ENCODE measurements around the gene TRAPPC5.

Gene TRAPPC5

GRCh38 chr19:7699417-7700401, 19.1 kb downstream of the TRAPPC5 start:
- no peak overlapping the region for H3K4me3 ChIP-seq (ENCODE audit: low read depth, low read length)
- no peak for DNase-seq
- no peaks in the 10 kb centered on the region for H3K9me3 ChIP-seq
- TF ChIP-seq CTCF (IDR thresholded peaks at IDR 0.05; ENCODE audit: low read depth, low read length) = no peak
- H3K27me3 ChIP-seq = peaks cover 24% of the 10 kb centered on the region
- H3K36me3 ChIP-seq = no peaks in the 10 kb centered on the region
- H3K4me1 ChIP-seq = no peaks in the 10 kb centered on the region

GRCh38 chr19:7701049-7701653, 20.5 kb downstream of the TRAPPC5 start:
- no peaks in the 10 kb centered on the region for H3K9me3 ChIP-seq
- H3K4me1 ChIP-seq = no peaks in the 10 kb centered on the region
- H3K4me3 ChIP-seq (ENCODE audit: low read depth, low read length) = no peak overlapping the region
- peaks cover 24% of the 10 kb centered on the region for H3K27me3 ChIP-seq
- TF ChIP-seq CTCF (IDR thresholded peaks at IDR 0.05; ENCODE audit: low read depth, low read length) = no peak
- DNase-seq = no peak
- H3K36me3 ChIP-seq = no peaks in the 10 kb centered on the region

GRCh38 chr19:7701654-7702457, 21.2 kb downstream of the TRAPPC5 start, which contains the start of gene FCER2:
Gene FCER2, minus strand, starts transcription at chr19:7702131. Its CDS starts 2,371 bp downstream, at chr19:7699760.
- TF ChIP-seq CTCF (IDR thresholded peaks at IDR 0.05; ENCODE audit: low read depth, low read length) = no peak
- Histone ChIP-seq H3K27me3 (peaks cover 20% of the 10 kb centered on the region), H3K9me3 (no peaks in the 10 kb centered on the region), H3K4me3 (ENCODE audit: low read depth, low read length) (no peak within 1 kb of the TSS), H3K4me1 (no peaks in the 10 kb centered on the region), H3K36me3 (no peaks in the 10 kb centered on the region)
- no peak for DNase-seq

GRCh38 chr19:7703332-7703731, 22.7 kb downstream of the TRAPPC5 start:
- no peak overlapping the region for H3K4me3 ChIP-seq (ENCODE audit: low read depth, low read length)
- H3K27me3 ChIP-seq = peaks cover 12% of the 10 kb centered on the region
- H3K36me3 ChIP-seq = no peaks in the 10 kb centered on the region
- TF ChIP-seq CTCF (IDR thresholded peaks at IDR 0.05; ENCODE audit: low read depth, low read length) = no peak
- no peak for DNase-seq
- no peaks in the 10 kb centered on the region for H3K9me3 ChIP-seq
- H3K4me1 ChIP-seq = no peaks in the 10 kb centered on the region

GRCh38 chr19:7704280-7705060, 23.8 kb downstream of the TRAPPC5 start:
- TF ChIP-seq CTCF (IDR thresholded peaks at IDR 0.05; ENCODE audit: low read depth, low read length) = no peak
- Histone ChIP-seq H3K27me3 (peaks cover 6% of the 10 kb centered on the region), H3K4me1 (no peaks in the 10 kb centered on the region), H3K4me3 (ENCODE audit: low read depth, low read length) (no peak overlapping the region), H3K36me3 (no peaks in the 10 kb centered on the region), H3K9me3 (no peaks in the 10 kb centered on the region)
- no peak for DNase-seq
